Left forelimb (tissue), 1 donor: ENCODE measurements around the gene SMG7.

Experiments used
- DNase-seq: peaks from one replicate; pipeline ENCODE4 v3.0.0-alpha.2; 2018; ENCODE audit warnings: low spot score

SMG7 gene

DNA sequence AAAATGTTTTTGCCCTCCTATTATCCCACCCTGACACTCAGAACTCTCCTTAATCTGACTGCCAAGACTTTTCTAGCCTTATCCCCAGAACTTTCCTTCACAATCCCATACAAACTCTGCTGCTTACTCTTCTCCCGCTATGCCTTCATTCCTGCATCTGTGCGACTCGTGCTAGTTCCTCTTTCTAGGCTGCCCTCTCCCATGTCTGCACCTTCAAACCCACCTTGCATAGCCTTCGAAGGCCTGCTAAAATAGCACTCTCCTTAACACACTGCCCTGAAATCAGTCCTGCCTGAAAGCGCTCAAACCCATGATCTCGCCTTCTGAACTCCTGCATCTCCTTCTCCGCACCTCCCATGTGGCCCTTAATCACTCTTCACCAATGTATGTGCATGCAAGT, 120.4 kb downstream of the SMG7 start:
- no peak for DNase-seq

- no peak for DNase-seq
Measured at GRCh38 chr1:183593356-183593755, 121.1 kb downstream of the SMG7 start.

DNA sequence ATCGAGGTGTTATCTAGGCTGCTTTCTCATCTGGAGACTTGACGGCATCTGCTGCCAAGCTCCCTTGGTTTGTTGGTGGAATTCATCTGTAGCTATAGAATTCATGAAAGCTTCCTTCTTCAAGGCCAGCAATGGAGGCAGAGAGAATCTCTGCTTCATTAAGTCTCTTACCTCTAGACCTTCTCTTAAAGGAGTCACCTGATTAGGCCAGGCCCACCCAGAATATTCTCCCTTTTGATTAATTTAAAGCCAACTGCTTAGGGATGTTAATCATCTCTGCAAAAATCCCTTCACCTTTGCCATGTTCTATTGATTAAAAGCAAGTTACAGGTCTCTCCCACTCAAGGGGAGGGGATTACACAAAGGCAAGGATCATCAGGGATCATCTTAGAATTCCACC, 123.2 kb downstream of the SMG7 start:
- no peak for DNase-seq

GRCh38 chr1:183596500-183596899, 124.2 kb downstream of the SMG7 start:
- DNase-seq: no peak

GRCh38 chr1:183597656-183598347, 125.5 kb downstream of the SMG7 start:
- no peak for DNase-seq

- DNase-seq: no peak
Measured at GRCh38 chr1:183598386-183598785, 126.1 kb downstream of the SMG7 start.

DNA sequence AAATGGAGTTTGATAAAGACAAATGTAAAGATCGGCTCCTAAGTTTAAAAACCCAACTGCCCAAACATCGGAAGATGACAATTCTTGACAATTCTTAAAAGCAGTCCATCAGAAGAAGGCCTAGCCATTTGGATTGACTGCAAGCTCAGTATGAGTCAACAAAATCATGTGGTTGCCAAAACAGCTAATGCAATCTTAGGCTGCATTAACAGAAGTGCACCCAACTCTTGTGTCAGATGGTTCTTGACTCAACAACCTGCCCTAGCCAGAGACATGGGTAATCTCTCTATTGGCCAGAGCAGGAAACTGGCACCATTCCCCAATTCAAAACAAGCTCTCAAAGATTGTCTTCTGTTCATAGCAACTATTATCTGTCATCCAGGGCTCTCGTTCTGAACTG, 127.8 kb downstream of the SMG7 start:
- DNase-seq: no peak

DNA sequence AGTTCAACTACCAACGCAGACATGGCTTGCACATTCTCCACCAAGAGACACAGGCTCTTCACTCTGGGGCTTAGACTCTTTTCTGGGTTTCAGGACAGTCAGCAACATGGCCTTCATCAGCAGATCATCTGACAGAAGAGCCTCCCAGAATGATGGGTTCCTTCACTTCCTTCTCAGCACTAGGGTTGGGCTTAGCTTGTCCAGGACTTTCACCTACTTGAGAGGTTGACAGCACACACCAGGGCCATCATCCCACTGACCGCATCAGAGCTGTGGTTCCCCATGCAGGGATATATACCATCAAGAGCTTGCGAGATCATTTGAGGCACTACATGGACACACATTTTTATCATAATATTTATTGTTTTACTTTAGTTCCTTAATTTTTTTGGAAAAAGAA, 128.3 kb downstream of the SMG7 start:
- DNase-seq: no peak

GRCh38 chr1:183602510-183602909, 130.2 kb downstream of the SMG7 start:
- DNase-seq: no peak
